ENCODE data around the gene EDIL3.
"Not testable (repeated sequence)": the region's sequence is repeated elsewhere in the genome, so short reads cannot be mapped to it uniquely, and the experiment has no call there.

The EDIL3 gene

DNA sequence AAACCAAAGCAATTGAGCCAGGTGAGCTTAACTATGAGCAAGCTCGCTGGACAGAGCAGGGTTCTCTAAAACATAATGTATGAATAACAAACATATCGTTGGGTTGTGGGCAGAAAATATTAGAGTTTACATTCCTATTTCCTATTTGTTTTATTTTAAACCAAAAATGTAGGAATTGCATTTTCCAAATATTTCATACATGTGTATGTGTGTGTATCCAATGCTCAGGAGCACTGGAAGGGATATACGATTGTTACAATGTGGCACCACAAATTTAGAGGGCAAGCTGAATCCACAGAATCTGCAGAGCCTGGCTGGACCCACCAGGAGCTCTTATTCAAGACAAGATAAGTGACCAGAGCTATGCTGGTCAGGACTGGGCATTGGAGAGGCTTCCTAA is 338.7 kb downstream of the EDIL3 start:
- no peak overlapping the region for H3K4me3 ChIP-seq (ENCODE audit: low read depth, low read length)
- no peaks in the 10 kb centered on the region for H3K27me3 ChIP-seq (ENCODE audit: insufficient read depth, low read depth, severe bottlenecking)
- no peak for TF ChIP-seq CTCF (IDR thresholded peaks at IDR 0.05; ENCODE audit: low read depth, low read length)
- no peaks in the 10 kb centered on the region; the same call in 1 of the 2 replicates for H3K36me3 ChIP-seq
- DNase-seq, result no peak
- H3K9me3 ChIP-seq (ENCODE audit: severe bottlenecking), result peaks cover 3% of the 10 kb centered on the region
- no peak overlapping the region for H3K27ac ChIP-seq

DNA sequence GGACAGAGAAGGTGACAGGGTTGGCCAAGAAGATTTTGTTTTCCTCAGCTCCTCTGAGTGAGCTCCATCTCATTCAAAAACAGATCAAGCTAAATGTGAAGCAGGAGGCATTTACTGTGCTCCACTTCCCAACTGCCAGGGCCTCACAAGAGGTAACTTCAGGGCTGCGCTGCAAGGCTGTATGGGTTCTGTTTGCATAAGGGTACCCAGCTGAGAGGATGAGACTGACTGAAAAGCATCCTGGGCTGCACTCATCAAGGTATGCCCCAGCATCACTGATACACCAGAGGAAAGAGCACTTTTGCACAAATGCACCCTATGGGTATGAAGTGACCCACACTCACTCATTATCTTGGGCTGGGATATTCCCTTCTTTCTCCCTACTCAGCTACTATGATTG is 347.8 kb downstream of the EDIL3 start:
- Histone ChIP-seq H3K4me3 (ENCODE audit: low read depth, low read length) (no peak overlapping the region), H3K27me3 (ENCODE audit: insufficient read depth, low read depth, severe bottlenecking) (no peaks in the 10 kb centered on the region), H3K36me3 (no peaks in the 10 kb centered on the region; the same call in 1 of the 2 replicates), H3K27ac (no peak overlapping the region), H3K9me3 (ENCODE audit: severe bottlenecking) (no peaks in the 10 kb centered on the region)
- DNase-seq, result no peak
- no peak for TF ChIP-seq CTCF (IDR thresholded peaks at IDR 0.05; ENCODE audit: low read depth, low read length)

- Histone ChIP-seq H3K27ac (no peak overlapping the region), H3K36me3 (peaks cover 4% of the 10 kb centered on the region; the same call in 1 of the 2 replicates), H3K4me3 (ENCODE audit: low read depth, low read length) (no peak overlapping the region), H3K27me3 (ENCODE audit: insufficient read depth, low read depth, severe bottlenecking) (no peaks in the 10 kb centered on the region), H3K9me3 (ENCODE audit: severe bottlenecking) (no peaks in the 10 kb centered on the region)
- DNase-seq, result no peak
- no peak for TF ChIP-seq CTCF (IDR thresholded peaks at IDR 0.05; ENCODE audit: low read depth, low read length)
Measured at GRCh38 chr5:84032324-84032723, 352.4 kb downstream of the EDIL3 start.

GRCh38 chr5:84028093-84028492 is 356.6 kb downstream of the EDIL3 start:
- TF ChIP-seq CTCF (IDR thresholded peaks at IDR 0.05; ENCODE audit: low read depth, low read length), result no peak
- no peaks in the 10 kb centered on the region for H3K27me3 ChIP-seq (ENCODE audit: insufficient read depth, low read depth, severe bottlenecking)
- H3K4me3 ChIP-seq (ENCODE audit: low read depth, low read length), result no peak overlapping the region
- no peak for DNase-seq
- no peak overlapping the region for H3K27ac ChIP-seq
- H3K36me3 ChIP-seq, result peaks cover 4% of the 10 kb centered on the region; the same call in 1 of the 2 replicates
- H3K9me3 ChIP-seq (ENCODE audit: severe bottlenecking), result no peaks in the 10 kb centered on the region

DNA sequence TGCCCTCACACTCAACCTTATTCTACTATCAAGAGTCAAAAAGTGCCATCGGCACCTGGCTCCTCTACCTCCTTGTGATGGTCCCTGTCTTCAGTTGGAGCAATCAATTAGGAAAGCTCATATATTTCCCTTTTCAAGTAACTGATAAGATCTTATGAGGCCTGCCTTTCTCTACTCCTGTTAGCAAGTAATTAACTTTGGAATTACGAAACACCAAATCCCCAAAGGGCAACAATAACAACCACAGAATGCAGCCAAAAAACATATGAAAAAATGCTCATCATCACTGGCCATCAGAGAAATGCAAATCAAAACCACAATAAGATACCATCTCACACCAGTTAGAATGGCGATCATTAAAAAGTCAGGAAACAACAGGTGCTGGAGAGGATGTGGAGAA is 366.2 kb downstream of the EDIL3 start:
- H3K27me3 ChIP-seq (ENCODE audit: insufficient read depth, low read depth, severe bottlenecking); H3K9me3 ChIP-seq (ENCODE audit: severe bottlenecking); H3K27ac ChIP-seq; H3K36me3 ChIP-seq; H3K4me3 ChIP-seq (ENCODE audit: low read depth, low read length); DNase-seq: not testable (repeated sequence)

DNA sequence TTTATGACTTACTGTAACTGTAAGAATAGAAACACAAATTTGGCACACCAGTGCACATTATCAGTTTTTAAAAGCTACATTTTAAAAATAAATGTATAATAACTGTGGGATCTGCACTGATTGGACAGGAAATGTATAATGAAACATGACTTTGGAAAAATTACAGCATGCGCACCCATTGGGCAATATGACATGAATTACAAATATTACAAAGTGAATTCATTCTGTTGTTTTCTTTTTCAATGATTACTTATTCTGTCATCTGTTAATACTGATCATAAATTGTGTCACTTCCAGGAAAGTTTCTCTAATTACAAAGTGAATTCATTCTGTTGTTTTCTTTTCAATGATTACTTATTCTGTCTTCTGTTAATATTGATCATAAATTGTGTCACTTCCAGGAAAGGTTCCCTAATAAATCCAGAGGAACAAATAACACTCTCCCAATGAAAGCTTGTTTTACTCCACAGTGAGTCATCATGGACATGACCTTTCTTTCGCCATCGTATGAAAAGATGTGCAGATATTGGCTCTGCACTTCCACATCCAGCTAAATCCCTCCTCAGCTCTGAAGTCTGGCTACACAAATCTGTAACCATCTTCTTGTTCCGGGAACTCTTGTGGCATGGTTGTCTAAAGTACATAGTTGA is 367.0 kb downstream of the EDIL3 start:
- DNase-seq, result no peak
- Histone ChIP-seq H3K9me3 (ENCODE audit: severe bottlenecking) (no peaks in the 10 kb centered on the region), H3K4me3 (ENCODE audit: low read depth, low read length) (no peak overlapping the region), H3K27ac (no peak overlapping the region), H3K36me3 (no peaks in the 10 kb centered on the region), H3K27me3 (ENCODE audit: insufficient read depth, low read depth, severe bottlenecking) (no peaks in the 10 kb centered on the region)
- TF ChIP-seq CTCF (IDR thresholded peaks at IDR 0.05; ENCODE audit: low read depth, low read length), result no peak

All from WERI-Rb-1 (cell line).